HG02763 (cell line): Measurements from ENCODE around the gene TMPRSS3.
A peak's percentile ranks its signal among the peaks of the same experiment; 100 is the strongest.
"Not testable (repeated sequence)": the region's sequence is repeated elsewhere in the genome, so short reads cannot be mapped to it uniquely, and the experiment has no call there.

ENCODE experiments used
- ATAC-seq: cut with Tn5 transposase; IDR thresholded peaks from one replicate; pipeline ENCODE4 v1.9.1; 2021; ENCODE audit warnings: mild to moderate bottlenecking, moderate library complexity; ENCODE audit not compliant: unreplicated experiment

TMPRSS3 gene

GRCh38 chr21:42409366-42409765 lies 13.5 kb upstream of the TMPRSS3 start:
- ATAC-seq = no peak

- ATAC-seq = not testable (repeated sequence)
Measured at GRCh38 chr21:42408718-42409117, 12.9 kb upstream of the TMPRSS3 start.

- ATAC-seq = no peak
Measured at GRCh38 chr21:42407476-42407875, 11.6 kb upstream of the TMPRSS3 start.

- ATAC-seq = no peak
Measured at GRCh38 chr21:42406866-42407265, 11.0 kb upstream of the TMPRSS3 start.

- ATAC-seq = no peak
Measured at GRCh38 chr21:42406201-42406621, 10.4 kb upstream of the TMPRSS3 start.

GRCh38 chr21:42405064-42406013 lies 9.5 kb upstream of the TMPRSS3 start:
- no peak for ATAC-seq

GRCh38 chr21:42404539-42404938 lies 8.7 kb upstream of the TMPRSS3 start:
- no peak for ATAC-seq

- ATAC-seq = no peak
Measured at GRCh38 chr21:42403611-42404231, 7.9 kb upstream of the TMPRSS3 start, which contains the start of gene UBASH3A. Gene UBASH3A (plus strand): TSS chr21:42403902. CDS start chr21:42403946, 44 bp downstream.

- no peak for ATAC-seq
Measured at GRCh38 chr21:42401820-42402251, 6.0 kb upstream of the TMPRSS3 start.

GRCh38 chr21:42401154-42401553 lies 5.3 kb upstream of the TMPRSS3 start:
- no peak for ATAC-seq

- no peak for ATAC-seq
Measured at GRCh38 chr21:42400525-42400924, 4.7 kb upstream of the TMPRSS3 start.

- ATAC-seq = no peak
Measured at GRCh38 chr21:42398436-42399028, 2.7 kb upstream of the TMPRSS3 start.

GRCh38 chr21:42397746-42398394 lies 2.0 kb upstream of the TMPRSS3 start:
- ATAC-seq = no peak

GRCh38 chr21:42396799-42397745 lies 1.2 kb upstream of the TMPRSS3 start:
- no peak for ATAC-seq

- ATAC-seq = no peak
Measured at GRCh38 chr21:42395302-42395701, 550 bp downstream of the TMPRSS3 start.

GRCh38 chr21:42393443-42393950 lies 2.4 kb downstream of the TMPRSS3 start:
- ATAC-seq = no peak

GRCh38 chr21:42392731-42393442 lies 3.0 kb downstream of the TMPRSS3 start:
- ATAC-seq = peak; percentile 61

GRCh38 chr21:42391297-42391696 lies 4.6 kb downstream of the TMPRSS3 start:
- ATAC-seq = no peak

GRCh38 chr21:42390696-42391095 lies 5.2 kb downstream of the TMPRSS3 start:
- ATAC-seq = no peak
